Keratinocyte (primary cell): Measurements from ENCODE around the gene CKMT2. TPM values are rescaled to one million over a fixed set of nuclear protein-coding genes. Genes with fewer than 3 reads are reported as not detected.

Experiments used
- DNase-seq: peaks from one replicate; pipeline ENCODE4 v3.0.0-alpha.2; 2011; ENCODE audit warnings: low read depth, missing footprints, low spot score
- FAIRE-seq: peaks from 2 replicates; lab custom pipeline; 2011; peaks lifted over from hg19 to GRCh38; lab: Jason Lieb, UNC
- H2AFZ ChIP-seq: 2 replicates; pipeline ENCODE4 v1.6.0; 2012; ENCODE audit warnings: low read length, control low read depth, inconsistent platforms; ENCODE audit not compliant: control insufficient read depth
- H3K27ac ChIP-seq: 2 replicates; pipeline ENCODE4 v1.5.1; 2011; ENCODE audit warnings: low read length; ENCODE audit not compliant: control insufficient read depth, insufficient read depth
- H3K27me3 ChIP-seq: 3 replicates; pipeline ENCODE4 v1.6.0; 2011; ENCODE audit warnings: low read length; ENCODE audit not compliant: control insufficient read depth, insufficient read depth; ENCODE audit errors: extremely low read depth
- H3K36me3 ChIP-seq, 2 experiments: 2 replicates in 1 of 2; 3 replicates in 1 of 2; pipeline ENCODE4 v1.5.1; 2011; ENCODE audit warnings: low read length in 2 of 2, mild to moderate bottlenecking in 1 of 2; ENCODE audit not compliant: control insufficient read depth in 2 of 2, insufficient read depth in 2 of 2; ENCODE audit errors: extremely low read depth in 1 of 2
- H3K4me1 ChIP-seq: 3 replicates; pipeline ENCODE4 v1.5.1; 2011; ENCODE audit warnings: low read length; ENCODE audit not compliant: control insufficient read depth, insufficient read depth; ENCODE audit errors: extremely low read depth
- H3K4me2 ChIP-seq: 3 replicates; pipeline ENCODE4 v1.6.0; 2011; ENCODE audit warnings: low read depth, low read length; ENCODE audit not compliant: control insufficient read depth, insufficient read depth; ENCODE audit errors: extremely low read depth
- H3K4me3 ChIP-seq, 3 experiments: fragments of 200-600 bp in 1 of 3; sonication (generic) in 1 of 3; 2 replicates in 2 of 3; 3 replicates in 1 of 3; pipeline ENCODE4 v1.5.1; 2011 to 2016; ENCODE audit warnings: low read length in 3 of 3, mild to moderate bottlenecking in 3 of 3, control low read depth in 2 of 3, inconsistent platforms in 1 of 3, low read depth in 1 of 3, mixed read lengths in 1 of 3, mixed run types in 1 of 3, moderate library complexity in 1 of 3; ENCODE audit not compliant: control insufficient read depth in 2 of 3, insufficient read depth in 2 of 3; ENCODE audit errors: extremely low read depth in 1 of 3
- H3K79me2 ChIP-seq: 2 replicates; pipeline ENCODE4 v1.6.0; 2012; ENCODE audit warnings: low read length; ENCODE audit not compliant: control insufficient read depth, insufficient read depth
- H3K9ac ChIP-seq: 3 replicates; pipeline ENCODE4 v1.6.0; 2011; ENCODE audit warnings: low read length; ENCODE audit not compliant: control insufficient read depth, insufficient read depth; ENCODE audit errors: extremely low read depth
- H3K9me1 ChIP-seq: 3 replicates; pipeline ENCODE4 v1.6.0; 2011; ENCODE audit warnings: low read length; ENCODE audit not compliant: control insufficient read depth, insufficient read depth; ENCODE audit errors: extremely low read depth
- H3K9me3 ChIP-seq: 2 replicates; pipeline ENCODE4 v1.5.1; 2012; ENCODE audit warnings: low read depth, low read length; ENCODE audit not compliant: control insufficient read depth
- H4K20me1 ChIP-seq: 3 replicates; pipeline ENCODE4 v1.6.0; 2011; ENCODE audit warnings: low read length; ENCODE audit not compliant: control insufficient read depth, insufficient read depth; ENCODE audit errors: extremely low read depth
- EZH2 ChIP-seq: IDR thresholded peaks from one replicate; pipeline ENCODE4 v1.6.1; 2012; ENCODE audit warnings: inconsistent platforms, mild to moderate bottlenecking, low read length, moderate library complexity
- dilution Hi-C: fragments of 300-500 bp; cut with MboI; formaldehyde crosslinking; loops from one replicate; pipeline ENCODE4 v1.7.0; 2020; ENCODE audit warnings: low sequenced_read_pairs; ENCODE audit not compliant: extremely low pct_ligation_motif_present
- polyA plus RNA-seq, 5 experiments: library from polyadenylated mRNA; depleted of rRNA in 3 of 5; stranded (reverse) in 3 of 5; stranded (forward) in 1 of 5; unstranded in 1 of 5; fragments of >200 nt; gene quantifications; 1 replicate in 1 of 5; 2 replicates in 3 of 5; 3 replicates in 1 of 5; pipeline versions ENCODE4 v1.2.1 to v1.2.3, GENCODE V29; 2011 to 2012; ENCODE audit warnings: missing spikeins in 2 of 5, low read depth in 1 of 5, low replicate concordance in 1 of 5
- TF ChIP-seq, protein P1 (sequence below), 3 experiments: IDR thresholded peaks in 1 of 3; conservative IDR thresholded peaks in 1 of 3; optimal IDR thresholded peaks in 1 of 3; 2 replicates in 2 of 3; 3 replicates in 1 of 3; pipeline versions ENCODE3 to v1.5.1; 2011; ENCODE audit warnings: low read length in 3 of 3, mild to moderate bottlenecking in 3 of 3, moderate library complexity in 2 of 3, control low read depth in 1 of 3, inconsistent platforms in 1 of 3; ENCODE audit not compliant: insufficient read depth in 2 of 3; ENCODE audit errors: extremely low read depth in 1 of 3

Gene CKMT2
- polyA plus RNA-seq, 1 donor (not counting 4 experiments of a cell fraction or from before 2014, with no cell fraction given): not detected

GRCh38 chr5:81194633-81195334, 38.3 kb upstream of the CKMT2 start:
- H3K4me2 ChIP-seq: peak overlapping the region; percentile 46
- dilution Hi-C loops: no loop called here
- no peak for TF ChIP-seq EZH2
- TF ChIP-seq, protein P1, sequence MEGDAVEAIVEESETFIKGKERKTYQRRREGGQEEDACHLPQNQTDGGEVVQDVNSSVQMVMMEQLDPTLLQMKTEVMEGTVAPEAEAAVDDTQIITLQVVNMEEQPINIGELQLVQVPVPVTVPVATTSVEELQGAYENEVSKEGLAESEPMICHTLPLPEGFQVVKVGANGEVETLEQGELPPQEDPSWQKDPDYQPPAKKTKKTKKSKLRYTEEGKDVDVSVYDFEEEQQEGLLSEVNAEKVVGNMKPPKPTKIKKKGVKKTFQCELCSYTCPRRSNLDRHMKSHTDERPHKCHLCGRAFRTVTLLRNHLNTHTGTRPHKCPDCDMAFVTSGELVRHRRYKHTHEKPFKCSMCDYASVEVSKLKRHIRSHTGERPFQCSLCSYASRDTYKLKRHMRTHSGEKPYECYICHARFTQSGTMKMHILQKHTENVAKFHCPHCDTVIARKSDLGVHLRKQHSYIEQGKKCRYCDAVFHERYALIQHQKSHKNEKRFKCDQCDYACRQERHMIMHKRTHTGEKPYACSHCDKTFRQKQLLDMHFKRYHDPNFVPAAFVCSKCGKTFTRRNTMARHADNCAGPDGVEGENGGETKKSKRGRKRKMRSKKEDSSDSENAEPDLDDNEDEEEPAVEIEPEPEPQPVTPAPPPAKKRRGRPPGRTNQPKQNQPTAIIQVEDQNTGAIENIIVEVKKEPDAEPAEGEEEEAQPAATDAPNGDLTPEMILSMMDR (optimal IDR thresholded peaks at IDR 0.05 in 1 of 3, IDR thresholded peaks at IDR 0.05 in 1 of 3, conservative IDR thresholded peaks at IDR 0.05 in 1 of 3; ENCODE audit: extremely low read depth in 1 of 3, insufficient read depth in 2 of 3, low read length in 3 of 3): peak; percentile 82 to 97 (median 84)
- DNase-seq: no peak
- peaks cover 5% of the 10 kb centered on the region for H3K27me3 ChIP-seq
- no peak overlapping the region for H3K9ac ChIP-seq
- peak overlapping the region in 1 of 3 experiments; percentile 19 for H3K4me3 ChIP-seq
- no peak overlapping the region for H3K27ac ChIP-seq
- no peak for FAIRE-seq
- no peaks in the 10 kb centered on the region for H3K9me3 ChIP-seq
- no peaks in the 10 kb centered on the region for H3K4me1 ChIP-seq
- H3K36me3 ChIP-seq: no peaks in the 10 kb centered on the region
- no peaks in the 10 kb centered on the region for H3K9me1 ChIP-seq
- H2AFZ ChIP-seq: no peak overlapping the region
- no peaks in the 10 kb centered on the region for H4K20me1 ChIP-seq
- H3K79me2 ChIP-seq: no peaks in the 10 kb centered on the region

DNA sequence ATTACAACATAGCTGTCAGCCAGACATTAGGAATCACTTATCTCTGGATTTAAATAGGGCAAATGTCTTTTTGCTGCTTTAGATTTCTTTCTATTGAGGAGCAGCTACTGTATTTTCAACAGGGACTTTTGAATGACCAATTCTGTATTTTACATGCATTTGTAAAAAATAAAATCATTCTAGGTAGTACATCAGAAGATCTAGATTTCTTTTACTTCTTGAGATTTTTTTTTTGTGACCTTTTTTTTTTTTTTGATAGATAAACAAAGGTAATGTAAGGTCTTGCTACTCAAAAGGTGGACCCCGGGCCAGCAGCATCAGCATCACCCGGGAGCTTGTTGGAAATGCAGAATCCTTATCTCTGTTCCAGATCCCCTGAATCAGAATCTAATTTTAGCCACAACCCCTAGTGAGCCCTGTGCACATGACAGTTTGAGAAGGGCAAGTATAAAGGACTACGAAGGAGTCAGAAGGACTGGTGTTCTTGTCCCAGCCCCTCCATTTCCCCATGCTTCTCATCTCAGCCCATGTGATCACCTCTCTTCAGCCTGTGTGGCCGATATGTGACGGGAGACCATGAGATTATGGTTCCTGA, 37.7 kb upstream of the CKMT2 start:
- Histone ChIP-seq H3K9ac (no peak overlapping the region), H3K79me2 (no peaks in the 10 kb centered on the region), H3K9me1 (no peaks in the 10 kb centered on the region), H3K4me3 (no peak overlapping the region), H3K4me2 (no peak overlapping the region), H4K20me1 (no peaks in the 10 kb centered on the region), H3K9me3 (no peaks in the 10 kb centered on the region), H2AFZ (no peak overlapping the region), H3K27ac (no peak overlapping the region), H3K4me1 (no peaks in the 10 kb centered on the region), H3K27me3 (peaks cover 5% of the 10 kb centered on the region), H3K36me3 (no peaks in the 10 kb centered on the region)
- DNase-seq: no peak
- dilution Hi-C loops: no loop called here
- FAIRE-seq: no peak
- TF ChIP-seq, protein P1 (optimal IDR thresholded peaks at IDR 0.05 in 1 of 3, IDR thresholded peaks at IDR 0.05 in 1 of 3, conservative IDR thresholded peaks at IDR 0.05 in 1 of 3; ENCODE audit: extremely low read depth in 1 of 3, insufficient read depth in 2 of 3, low read length in 3 of 3): no peak
- TF ChIP-seq EZH2: no peak
